Caco-2 (cell line): Measurements from ENCODE around the gene PCBP3. TPM values are rescaled to one million over a fixed set of nuclear protein-coding genes. Genes with fewer than 3 reads are reported as not detected.

Source experiments
- BruUV-seq: library from RNA; stranded (reverse); fragments of 400-500 nt; replicated peaks from 2 replicates; lab custom pipeline; 2021; lab: Mats Ljungman, UMichigan
- CTCF ChIA-PET: fragments of 300-600 bp; sonication (Branson Sonifier 250); formaldehyde crosslinking; loops from one replicate; lab custom pipeline; 2022; ENCODE audit warnings: antibody characterized with exemption; lab: Charles Lee
- POLR2A ChIA-PET: fragments of 300-600 bp; sonication (Branson Sonifier 250); formaldehyde crosslinking; loops from one replicate; lab custom pipeline; 2022; ENCODE audit warnings: antibody characterized with exemption; lab: Charles Lee
- DNase-seq, 2 experiments: peaks; one replicate each; pipeline versions ENCODE4 v3.0.0 to v3.0.0-alpha.2; 2020 to 2022
- H3K27me3 ChIP-seq: replicated peaks from 2 replicates; pipeline ENCODE4 v1.6.0; 2011; ENCODE audit warnings: low read length; ENCODE audit not compliant: control insufficient read depth, insufficient read depth
- H3K36me3 ChIP-seq: 2 replicates; pipeline ENCODE4 v1.5.1; 2011; ENCODE audit warnings: low read length; ENCODE audit not compliant: control insufficient read depth, insufficient read depth
- H3K4me1 ChIP-seq: fragments of 250-450 bp; sonication (Bioruptor Pico); 2 replicates; pipeline ENCODE4 v1.5.1; 2020; ENCODE audit warnings: mild to moderate bottlenecking
- H3K4me3 ChIP-seq: 2 replicates; pipeline ENCODE4 v1.5.1; 2011; ENCODE audit warnings: low read depth, mild to moderate bottlenecking, control low read depth, low read length
- H3K9me3 ChIP-seq: fragments of 250-450 bp; sonication (Bioruptor Pico); 2 replicates; pipeline ENCODE4 v1.5.1; 2020; ENCODE audit warnings: mild to moderate bottlenecking, moderate library complexity
- H3K27ac Mint-ChIP-seq: one replicate; pipeline ENCODE4 v1.8.0; 2022; ENCODE audit warnings: mixed read lengths; ENCODE audit not compliant: unreplicated experiment
- H3K27me3 Mint-ChIP-seq: one replicate; pipeline ENCODE4 v1.8.0; 2022; ENCODE audit warnings: mixed read lengths; ENCODE audit not compliant: insufficient read depth, unreplicated experiment
- H3K36me3 Mint-ChIP-seq: one replicate; pipeline ENCODE4 v1.8.0; 2022; ENCODE audit warnings: mild to moderate bottlenecking, mixed read lengths; ENCODE audit not compliant: insufficient read depth, unreplicated experiment
- H3K4me1 Mint-ChIP-seq: one replicate; pipeline ENCODE4 v1.8.0; 2022; ENCODE audit warnings: low read depth, mixed read lengths; ENCODE audit not compliant: unreplicated experiment
- H3K4me3 Mint-ChIP-seq: one replicate; pipeline ENCODE4 v1.8.0; 2022; ENCODE audit warnings: mild to moderate bottlenecking, moderate library complexity, mixed read lengths; ENCODE audit not compliant: unreplicated experiment
- H3K9me3 Mint-ChIP-seq: one replicate; pipeline ENCODE4 v1.8.0; 2022; ENCODE audit warnings: mixed read lengths; ENCODE audit not compliant: unreplicated experiment
- intact Hi-C: fragments of 100-400 bp; cut with micrococcal nuclease; formaldehyde crosslinking; loops from one replicate; pipeline ENCODE4 v1.10.0; 2022; ENCODE audit not compliant: unreplicated experiment
- total RNA-seq: library from RNA; stranded (reverse); gene quantifications from 2 replicates; pipeline ENCODE4 v1.2.3, GENCODE V29; 2022
- TF ChIP-seq, protein P1 (sequence below), 2 experiments: fragments of 200-600 bp in 1 of 2; IDR thresholded peaks; 1 replicate in 1 of 2; 2 replicates in 1 of 2; pipeline versions ENCODE4 v1.5.1 to v1.8.0; 2011 to 2022; ENCODE audit warnings: antibody characterized with exemption in 1 of 2, control low read depth in 1 of 2, inconsistent platforms in 1 of 2, low read depth in 1 of 2, low read length in 1 of 2, mild to moderate bottlenecking in 1 of 2, moderate library complexity in 1 of 2; ENCODE audit not compliant: insufficient read depth in 1 of 2, severe bottlenecking in 1 of 2, unreplicated experiment in 1 of 2

PCBP3 gene
- total RNA-seq, 1 experiment from 2014 or later = 0.75 TPM

- H3K4me1 ChIP-seq = peaks cover 10% of the 10 kb centered on the region
- Mint-ChIP-seq H3K36me3 (no peaks in the 10 kb centered on the region), H3K27me3 (peaks cover 2% of the 10 kb centered on the region), H3K9me3 (no peaks in the 10 kb centered on the region), H3K4me3 (peak overlapping the region; percentile 76), H3K27ac (no peak overlapping the region), H3K4me1 (no peaks in the 10 kb centered on the region)
- ChIA-PET POLR2A (no interaction called here), CTCF (interaction anchor here (0.8 to 1.3 kb wide), 10 partner anchors 19 to 417 kb away, joined by 3 to 23 read pairs (median 4); no protein-coding TSS in a partner anchor)
- peak in 1 of 2 experiments; percentile 33 for DNase-seq
- BruUV-seq = no TSS peak
- H3K36me3 ChIP-seq = no peaks in the 10 kb centered on the region
- H3K27me3 ChIP-seq = no peaks in the 10 kb centered on the region; the same call in 1 of the 2 replicates
- H3K4me3 ChIP-seq = peak overlapping the region; percentile 12; the same call in 1 of the 2 replicates
- H3K9me3 ChIP-seq = no peaks in the 10 kb centered on the region
- TF ChIP-seq, protein P1, sequence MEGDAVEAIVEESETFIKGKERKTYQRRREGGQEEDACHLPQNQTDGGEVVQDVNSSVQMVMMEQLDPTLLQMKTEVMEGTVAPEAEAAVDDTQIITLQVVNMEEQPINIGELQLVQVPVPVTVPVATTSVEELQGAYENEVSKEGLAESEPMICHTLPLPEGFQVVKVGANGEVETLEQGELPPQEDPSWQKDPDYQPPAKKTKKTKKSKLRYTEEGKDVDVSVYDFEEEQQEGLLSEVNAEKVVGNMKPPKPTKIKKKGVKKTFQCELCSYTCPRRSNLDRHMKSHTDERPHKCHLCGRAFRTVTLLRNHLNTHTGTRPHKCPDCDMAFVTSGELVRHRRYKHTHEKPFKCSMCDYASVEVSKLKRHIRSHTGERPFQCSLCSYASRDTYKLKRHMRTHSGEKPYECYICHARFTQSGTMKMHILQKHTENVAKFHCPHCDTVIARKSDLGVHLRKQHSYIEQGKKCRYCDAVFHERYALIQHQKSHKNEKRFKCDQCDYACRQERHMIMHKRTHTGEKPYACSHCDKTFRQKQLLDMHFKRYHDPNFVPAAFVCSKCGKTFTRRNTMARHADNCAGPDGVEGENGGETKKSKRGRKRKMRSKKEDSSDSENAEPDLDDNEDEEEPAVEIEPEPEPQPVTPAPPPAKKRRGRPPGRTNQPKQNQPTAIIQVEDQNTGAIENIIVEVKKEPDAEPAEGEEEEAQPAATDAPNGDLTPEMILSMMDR (IDR thresholded peaks at IDR 0.05; ENCODE audit: insufficient read depth in 1 of 2, low read depth in 1 of 2, low read length in 1 of 2, severe bottlenecking in 1 of 2, unreplicated experiment in 1 of 2) = no peak
- intact Hi-C loops = loop anchor here (5.0 to 10.0 kb wide), 3 partner anchors 52 to 169 kb away; partner anchors contain the start of gene COL6A2
Measured at GRCh38 chr21:45972716-45973474, 329.4 kb downstream of the PCBP3 start.

- no peaks in the 10 kb centered on the region for H3K36me3 ChIP-seq
- no peaks in the 10 kb centered on the region for H3K36me3 Mint-ChIP-seq
- ChIA-PET CTCF (interaction anchor here (0.7 to 1.3 kb wide), 11 partner anchors 10 to 417 kb away, joined by 3 to 23 read pairs (median 3); no protein-coding TSS in a partner anchor), POLR2A (no interaction called here)
- no TSS peak for BruUV-seq
- intact Hi-C loops = loop anchor here (5.0 to 10.0 kb wide), 3 partner anchors 51 to 169 kb away; partner anchors contain the start of gene COL6A2
- peaks cover 2% of the 10 kb centered on the region for H3K27me3 Mint-ChIP-seq
- no peaks in the 10 kb centered on the region for H3K9me3 Mint-ChIP-seq
- no peak overlapping the region for H3K27ac Mint-ChIP-seq
- TF ChIP-seq, protein P1 (IDR thresholded peaks at IDR 0.05; ENCODE audit: insufficient read depth in 1 of 2, low read depth in 1 of 2, low read length in 1 of 2, severe bottlenecking in 1 of 2, unreplicated experiment in 1 of 2) = peak; percentile 69 to 83
- H3K4me3 Mint-ChIP-seq = peak overlapping the region; percentile 76
- peaks cover 10% of the 10 kb centered on the region for H3K4me1 ChIP-seq
- H3K9me3 ChIP-seq = no peaks in the 10 kb centered on the region
- peak; percentile 69 to 75 for DNase-seq
- H3K4me1 Mint-ChIP-seq = no peaks in the 10 kb centered on the region
- H3K4me3 ChIP-seq = peak overlapping the region; percentile 38
- H3K27me3 ChIP-seq = no peaks in the 10 kb centered on the region; the same call in 1 of the 2 replicates
Measured at GRCh38 chr21:45973475-45974072, 330.0 kb downstream of the PCBP3 start.
